SU-DHL-6 (cell line): Measurements from ENCODE around the gene TMA16.
A peak's percentile ranks its signal among the peaks of the same experiment; 100 is the strongest.

Experiments used
- CTCF ChIP-seq: fragments of 200-600 bp; sonication (generic); IDR thresholded peaks from one replicate; pipeline ENCODE4 v1.5.1; 2017; ENCODE audit warnings: antibody characterized with exemption, mild to moderate bottlenecking, low read length, moderate library complexity; ENCODE audit not compliant: insufficient read depth, poor library complexity, severe bottlenecking
- EZH2phosphoT487 ChIP-seq: fragments of 200-600 bp; sonication (generic), shearing (Covaris generic); conservative IDR thresholded peaks from 2 replicates; pipeline ENCODE4 v1.6.1; 2018; ENCODE audit warnings: mild to moderate bottlenecking, antibody characterized with exemption, low read length, moderate library complexity, mixed read lengths

DNA sequence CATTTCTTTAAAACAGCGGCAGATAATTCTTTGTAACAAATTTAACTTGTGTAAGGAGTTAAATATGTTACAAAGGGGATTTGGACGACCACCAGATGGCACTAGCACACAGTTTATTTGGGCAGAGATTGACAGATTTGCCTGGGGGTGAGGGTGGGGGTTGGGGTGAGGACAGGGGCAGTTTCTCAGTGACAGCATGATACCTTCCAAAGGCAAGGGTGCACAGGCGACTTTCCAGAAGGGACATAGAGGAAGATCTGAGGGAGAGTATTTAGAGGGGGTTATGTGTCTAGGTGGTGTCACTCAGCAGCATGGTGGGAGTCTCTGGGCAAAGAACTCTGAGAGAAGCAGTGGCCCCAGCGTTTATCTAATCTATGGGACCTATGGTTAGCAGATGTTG, 9.6 kb upstream of the TMA16 start:
- TF ChIP-seq CTCF (peak; percentile 81), EZH2phosphoT487 (no peak)
